ENCODE results near the gene UBE2E1.

Gene UBE2E1

DNA sequence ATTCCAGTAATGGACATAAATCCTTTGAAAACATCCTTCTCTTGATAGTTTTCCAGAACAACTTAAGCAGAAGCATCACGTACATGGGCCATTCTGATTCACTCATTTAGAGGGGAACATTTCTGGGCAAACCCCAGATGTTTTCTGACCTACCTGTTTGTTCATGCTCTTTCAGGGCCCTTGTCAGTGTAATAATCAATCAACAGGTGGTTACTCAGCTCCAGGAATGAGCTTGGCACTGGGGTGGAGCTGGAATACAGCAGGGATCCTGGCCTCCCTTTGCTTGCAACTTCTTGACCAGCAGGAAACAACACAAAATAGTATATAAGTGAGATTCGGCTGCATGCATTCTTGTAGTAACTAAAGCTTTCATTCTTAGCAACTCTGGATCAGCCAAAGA, 9.2 kb upstream of the UBE2E1 start:
- no peak for DNase-seq

DNA sequence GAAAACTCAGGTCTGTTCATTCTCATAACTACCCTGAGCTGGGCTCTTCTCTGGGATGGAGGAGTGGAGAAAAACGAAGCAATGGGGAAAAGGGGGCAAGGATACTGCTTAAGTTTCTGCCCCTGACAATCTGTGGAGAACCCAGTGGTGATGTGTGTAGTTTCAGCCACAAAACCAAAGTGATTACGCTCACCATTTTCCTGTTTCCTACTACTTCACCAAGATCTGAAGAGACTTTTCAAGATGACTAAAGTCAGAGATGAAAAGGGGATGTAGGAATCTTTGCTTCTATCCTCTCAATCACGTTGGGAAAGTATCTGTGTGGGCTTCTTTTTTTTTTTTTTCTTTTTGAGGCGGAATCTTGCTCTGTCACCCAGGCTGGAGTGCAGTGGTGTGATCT, 8.3 kb upstream of the UBE2E1 start:
- no peak for DNase-seq

DNA sequence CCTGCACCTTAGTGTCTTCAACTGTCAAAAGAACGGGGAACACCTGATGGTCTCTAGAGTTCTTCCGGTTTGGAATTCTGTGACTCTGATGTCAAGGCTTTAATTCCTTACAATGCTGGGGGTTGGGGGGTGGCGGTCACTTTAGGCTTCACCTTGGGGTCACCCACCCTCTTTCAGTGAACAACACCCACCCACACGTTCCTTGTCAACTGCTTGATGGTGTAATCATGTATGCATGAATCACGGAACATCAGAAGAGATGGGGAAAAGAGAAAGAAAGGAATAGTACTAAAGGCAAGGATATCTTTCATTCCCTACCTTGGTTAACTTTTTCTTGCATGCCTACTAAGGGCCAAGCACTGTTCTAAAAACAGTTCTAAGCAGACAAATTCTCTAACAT, 7.3 kb upstream of the UBE2E1 start:
- DNase-seq = no peak

DNA sequence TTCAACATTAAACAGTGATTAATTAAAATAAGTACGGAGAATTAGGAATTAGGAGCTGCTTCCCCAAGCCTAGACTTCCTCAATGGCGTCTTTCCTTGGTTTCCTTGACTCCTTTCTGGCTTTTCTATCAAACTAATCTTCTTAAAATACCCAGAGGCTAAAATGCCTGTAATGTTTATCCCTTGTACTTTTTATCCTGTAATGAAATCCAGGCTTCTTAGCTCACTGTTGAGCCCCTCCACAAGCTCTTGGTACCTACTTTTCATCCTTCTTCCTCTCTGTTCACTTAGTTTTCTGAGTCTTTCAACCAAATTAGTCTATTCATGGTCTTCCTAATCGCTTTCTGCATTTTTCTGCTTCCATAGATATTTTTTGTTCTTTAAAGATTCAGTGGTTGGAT, 6.9 kb upstream of the UBE2E1 start:
- no peak for DNase-seq

DNA sequence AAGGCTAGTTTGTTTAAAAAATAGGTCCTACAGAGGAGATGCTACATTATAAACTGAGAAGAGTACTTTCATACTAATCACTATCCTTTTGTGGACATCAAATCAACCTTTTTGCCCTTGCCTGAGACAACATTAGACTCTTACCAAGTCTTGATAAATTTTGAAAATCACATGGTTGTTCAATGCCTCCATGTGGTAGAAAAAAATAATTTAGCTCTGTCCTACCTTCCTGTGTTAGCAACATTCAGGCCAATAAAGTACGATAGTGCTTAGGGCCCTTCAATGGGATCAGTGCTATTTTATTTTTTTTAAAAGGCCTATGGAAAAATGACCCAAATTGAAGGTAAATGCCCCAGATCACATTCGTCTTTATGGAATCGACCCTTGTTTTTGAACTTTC, 5.0 kb upstream of the UBE2E1 start:
- no peak for DNase-seq

DNA sequence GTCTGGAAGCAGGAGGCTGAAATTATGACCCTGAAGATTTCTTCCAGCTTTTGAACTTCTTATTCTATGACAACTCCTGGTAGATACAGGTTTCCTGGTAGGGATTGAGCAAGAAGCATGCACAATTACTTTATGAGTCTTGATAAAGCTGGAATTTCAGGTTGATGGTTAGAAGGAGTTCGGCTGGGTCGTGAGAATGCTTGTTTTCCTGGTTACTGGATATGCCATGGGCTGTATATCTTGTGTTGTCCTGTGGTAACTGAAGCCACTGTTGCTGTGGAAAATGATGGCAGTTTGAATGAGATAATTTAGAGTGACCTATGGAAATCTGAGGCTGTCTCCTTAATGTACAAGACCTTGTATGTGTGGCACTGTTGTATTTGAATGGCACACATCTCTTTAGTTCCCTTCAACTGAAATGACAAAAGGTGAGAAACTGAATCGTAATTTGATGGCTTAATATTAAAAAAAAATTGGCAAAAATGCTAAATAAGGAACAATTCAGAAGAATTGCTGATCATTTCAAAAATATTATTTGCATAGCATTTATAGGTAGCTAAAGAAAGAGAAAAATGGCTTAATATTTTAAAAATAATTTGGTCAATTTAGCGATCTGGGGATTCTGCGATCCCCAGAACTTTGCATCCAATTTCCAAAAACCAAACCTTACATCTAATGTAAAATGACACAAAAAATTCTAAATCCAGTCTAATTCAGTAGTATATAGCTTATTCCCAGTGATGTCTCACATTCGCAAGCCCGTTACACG, 1.1 kb upstream of the UBE2E1 start:
- no peak for DNase-seq

DNA sequence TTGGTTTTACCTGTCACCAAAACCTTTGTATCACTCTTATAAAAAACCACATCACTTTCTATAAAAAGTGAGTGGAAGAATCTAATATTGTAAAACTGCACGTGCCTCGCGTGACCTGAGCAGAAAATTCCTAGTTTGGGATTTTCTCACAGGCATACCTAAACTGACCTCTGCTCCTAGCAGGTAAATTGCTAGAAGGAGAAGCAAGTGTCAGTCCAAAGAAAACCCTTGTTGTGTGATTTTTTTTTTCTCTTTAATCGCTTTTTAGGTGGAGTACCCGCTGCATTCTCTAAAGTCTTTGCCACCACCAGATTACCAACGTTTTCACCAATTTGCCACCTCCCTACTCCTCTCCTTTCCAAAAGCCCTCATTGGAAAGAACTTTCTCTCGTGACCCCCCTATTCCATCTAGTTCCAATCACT, 534 bp upstream of the UBE2E1 start:
- DNase-seq = no peak

DNA sequence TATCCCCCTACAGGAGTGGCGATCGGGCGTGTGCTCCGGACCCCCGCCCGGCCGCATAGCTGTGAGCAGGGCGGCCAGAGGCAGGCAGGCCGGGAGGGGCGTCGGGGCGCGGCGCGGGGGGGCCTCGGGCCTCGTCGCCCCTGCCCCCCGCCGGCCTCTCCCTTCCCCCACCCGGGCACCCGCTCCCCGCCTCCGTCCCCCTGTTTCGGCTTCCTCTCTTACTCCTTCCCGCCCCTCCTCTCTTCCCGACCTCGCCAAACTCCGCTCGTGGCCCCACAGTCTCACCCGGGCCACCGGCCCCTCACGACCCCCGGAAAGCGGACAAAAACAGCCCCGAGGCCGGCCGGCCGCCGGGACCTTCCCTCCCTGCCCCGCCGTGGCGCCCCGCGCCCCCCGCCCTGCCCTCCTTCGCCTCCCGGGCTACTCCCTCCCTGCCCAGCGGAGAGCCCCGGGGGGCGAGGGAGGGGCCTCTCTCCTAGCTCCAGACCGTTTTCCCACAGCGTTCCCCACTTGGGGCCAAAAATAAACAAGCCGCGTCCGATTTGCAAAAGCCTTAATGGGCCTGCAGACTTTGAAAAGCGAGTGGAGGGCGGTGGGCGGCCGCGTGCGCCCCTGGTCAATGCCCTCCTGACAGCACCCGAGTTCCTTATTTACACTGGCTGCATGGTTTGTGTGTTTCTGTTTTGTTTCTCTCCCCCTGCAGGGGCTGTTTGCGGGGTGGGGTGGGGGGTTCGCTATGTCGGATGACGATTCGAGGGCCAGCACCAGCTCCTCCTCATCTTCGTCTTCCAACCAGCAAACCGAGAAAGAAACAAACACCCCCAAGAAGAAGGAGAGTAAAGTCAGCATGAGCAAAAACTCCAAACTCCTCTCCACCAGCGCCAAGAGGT, 1.0 kb downstream of the UBE2E1 start:
- peak; percentile 65 for DNase-seq

DNA sequence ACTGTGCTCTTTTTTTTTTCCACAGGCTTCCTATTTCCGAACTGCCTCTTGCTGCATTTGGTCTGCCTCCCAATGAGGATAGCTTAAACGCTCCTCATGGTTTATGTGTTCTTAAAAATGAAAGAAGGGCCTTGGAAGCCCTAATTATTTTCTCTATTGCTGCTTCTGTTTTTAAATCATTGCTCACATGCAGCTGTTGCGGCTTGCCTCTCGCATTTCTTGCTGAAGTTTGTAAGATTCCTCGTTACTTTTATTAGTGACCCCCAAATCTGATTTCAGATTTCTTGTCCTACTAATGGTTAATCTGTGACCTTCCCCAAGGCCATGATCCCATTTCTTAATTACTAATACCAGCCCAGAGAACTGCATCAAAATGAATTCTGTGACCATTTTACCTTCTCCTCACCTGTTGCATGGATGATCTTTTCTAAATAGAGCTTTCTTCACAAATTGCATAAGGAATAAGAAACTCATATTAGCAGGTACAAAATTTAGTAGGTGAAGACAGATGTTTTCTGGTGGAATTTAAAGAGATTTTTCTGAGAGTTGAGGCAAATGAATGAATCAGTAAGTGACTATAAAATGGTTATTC, 1.8 kb downstream of the UBE2E1 start:
- no peak for DNase-seq

DNA sequence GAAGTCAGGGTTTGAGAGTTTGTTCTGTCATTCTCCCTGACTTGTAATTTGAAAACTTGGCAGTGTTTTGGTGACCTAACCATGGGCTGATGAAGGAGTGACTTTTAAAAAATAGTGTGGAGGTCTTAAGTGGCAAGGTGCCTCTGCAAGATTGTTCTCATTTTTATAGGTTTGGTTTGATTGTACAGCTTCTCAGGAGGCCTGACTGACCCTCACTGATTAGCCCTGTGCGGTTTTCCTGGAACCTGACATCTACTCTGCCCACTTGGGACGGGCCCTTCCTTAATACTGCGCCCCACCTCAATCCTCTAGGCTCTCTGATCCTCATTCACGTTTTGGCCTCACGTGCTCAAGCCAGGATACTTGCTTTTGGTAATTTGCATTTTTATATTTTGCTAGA, 2.8 kb downstream of the UBE2E1 start:
- DNase-seq = no peak

DNA sequence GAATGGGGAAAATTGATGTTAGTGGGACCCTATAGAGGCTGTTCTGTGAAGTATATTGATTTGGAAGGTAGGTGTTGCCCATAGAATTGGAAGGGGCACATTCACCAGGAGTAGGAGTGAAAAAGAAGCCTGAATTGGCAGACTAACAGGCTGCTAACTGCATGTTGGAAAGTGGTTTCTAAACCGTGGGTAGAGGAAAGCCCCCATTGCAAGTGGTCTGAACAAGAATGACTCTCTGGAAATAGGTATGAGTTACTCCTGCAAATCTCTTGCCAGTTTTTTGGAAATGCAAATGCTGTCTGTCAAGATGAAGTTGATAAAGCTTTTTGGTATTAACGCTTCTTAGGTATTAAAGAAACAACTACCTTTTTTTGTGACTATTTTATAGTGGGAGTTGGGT, 3.5 kb downstream of the UBE2E1 start:
- DNase-seq = no peak

DNA sequence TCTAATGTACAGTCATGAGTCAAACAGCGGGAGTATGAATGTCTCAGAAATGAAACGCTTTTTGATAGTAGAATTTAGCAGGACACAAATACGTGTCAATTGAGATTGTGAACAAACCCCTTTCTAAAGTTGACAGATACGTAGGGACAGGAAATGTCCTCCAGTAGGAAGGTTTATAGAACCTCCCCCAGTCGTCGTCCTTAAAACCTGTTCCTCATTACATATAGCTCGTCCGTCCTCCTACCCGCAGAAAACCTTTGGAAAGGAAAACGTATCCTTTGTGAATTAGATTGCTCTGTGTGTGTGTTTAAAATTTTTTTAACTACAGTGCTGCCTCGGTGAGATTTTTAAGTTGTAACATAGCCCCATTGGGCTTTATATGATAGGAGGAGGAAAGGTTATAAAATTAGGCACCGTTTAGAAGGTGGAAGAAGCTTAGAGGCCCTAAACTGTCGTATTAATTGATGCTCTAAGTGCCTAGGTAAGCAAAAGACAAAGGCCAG, 4.1 kb downstream of the UBE2E1 start:
- no peak for DNase-seq

DNA sequence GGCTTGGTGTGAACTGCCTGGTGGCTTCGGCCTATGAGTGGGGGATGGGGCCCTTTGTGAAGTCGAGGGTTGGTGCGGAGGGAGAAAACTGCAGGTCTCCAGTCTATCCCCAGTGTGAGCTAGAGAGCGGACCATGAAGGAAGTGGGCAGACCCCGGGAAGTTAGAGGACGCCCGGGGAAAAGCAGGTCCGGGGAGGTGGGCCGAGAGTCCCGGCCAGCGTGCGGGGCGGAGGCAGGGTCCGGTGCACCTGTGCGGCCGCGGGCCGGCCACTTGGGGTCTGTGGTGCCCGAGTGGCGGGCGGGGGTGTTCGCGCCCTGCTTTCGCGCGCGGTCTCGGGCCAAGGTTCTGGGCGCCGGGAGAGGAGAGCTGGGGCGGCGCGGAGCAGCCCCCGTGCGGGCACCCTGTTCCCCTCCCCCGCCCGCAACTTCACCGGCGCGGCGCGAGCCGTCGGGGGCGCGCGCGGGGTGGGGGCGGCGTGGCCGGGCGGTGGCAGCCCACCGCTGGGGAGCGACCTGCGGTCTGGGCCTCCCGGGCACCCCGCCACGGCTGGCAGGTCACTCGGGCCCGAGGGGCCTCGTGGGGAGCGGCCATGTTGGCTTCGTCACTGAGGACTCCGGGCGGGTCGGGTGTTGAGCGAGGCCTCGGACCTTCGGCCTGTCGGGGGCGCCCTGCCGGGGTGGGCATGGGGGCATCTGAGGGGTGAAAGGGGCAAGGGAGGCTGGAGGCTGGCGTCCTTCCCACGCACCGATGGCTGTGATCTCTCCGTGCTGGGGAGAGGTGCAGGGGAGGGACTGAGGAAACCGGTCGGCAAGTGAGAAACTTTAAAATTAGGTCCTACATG, 4.8 kb downstream of the UBE2E1 start:
- peak; percentile 58 for DNase-seq

DNA sequence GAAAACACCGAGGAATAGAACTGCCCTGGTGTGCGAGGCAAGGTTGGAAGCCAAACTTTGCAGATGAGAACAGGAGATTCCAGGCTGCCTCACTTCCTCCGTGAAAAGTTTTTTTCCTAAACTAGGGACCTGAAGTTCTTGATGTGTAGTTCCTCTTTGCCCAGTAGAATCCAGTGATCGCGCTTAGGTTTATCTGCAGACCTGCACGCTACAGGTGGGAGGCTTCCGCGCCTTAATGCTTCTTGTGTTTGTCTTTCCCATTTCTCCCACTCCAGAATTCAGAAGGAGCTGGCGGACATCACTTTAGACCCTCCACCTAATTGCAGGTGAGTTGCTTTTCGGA, 5.4 kb downstream of the UBE2E1 start:
- DNase-seq = no peak

DNA sequence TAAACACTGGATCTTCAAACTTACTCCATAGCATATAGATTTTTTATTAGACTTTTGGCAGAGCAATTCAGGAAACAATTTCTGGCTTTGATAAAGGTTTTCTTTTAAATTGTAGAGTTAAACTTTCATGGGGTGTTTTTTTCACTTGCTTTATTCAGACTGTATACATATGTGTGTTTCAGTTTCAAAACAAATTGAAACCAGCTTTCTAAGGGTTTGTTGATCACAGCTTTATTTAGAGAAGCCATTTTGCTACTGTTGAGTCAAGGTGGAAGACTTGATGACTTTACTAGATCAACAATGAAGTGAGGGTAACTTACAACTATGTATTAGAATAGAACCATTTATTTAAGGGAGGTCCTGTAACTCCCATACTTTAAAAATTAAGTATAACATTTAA, 6.2 kb downstream of the UBE2E1 start:
- DNase-seq = no peak

DNA sequence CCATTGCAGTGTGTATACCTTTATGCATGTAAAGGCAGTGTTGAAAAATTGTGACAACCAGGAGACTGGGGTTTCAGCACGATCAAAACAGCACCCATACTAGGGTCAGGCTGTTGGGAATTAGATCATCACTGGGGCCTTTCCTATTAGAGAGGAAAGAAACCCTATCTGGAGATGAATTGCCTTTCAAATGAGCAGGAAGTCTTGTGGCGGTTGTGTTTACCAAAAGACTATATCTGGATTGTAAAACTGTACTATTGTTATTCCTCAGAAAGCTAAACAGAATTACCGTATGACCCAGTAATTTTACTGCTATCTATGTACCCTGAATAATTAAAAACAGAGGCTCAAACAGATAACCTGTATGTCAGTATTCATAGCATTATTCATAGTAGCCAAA, 10.1 kb downstream of the UBE2E1 start:
- no peak for DNase-seq

DNA sequence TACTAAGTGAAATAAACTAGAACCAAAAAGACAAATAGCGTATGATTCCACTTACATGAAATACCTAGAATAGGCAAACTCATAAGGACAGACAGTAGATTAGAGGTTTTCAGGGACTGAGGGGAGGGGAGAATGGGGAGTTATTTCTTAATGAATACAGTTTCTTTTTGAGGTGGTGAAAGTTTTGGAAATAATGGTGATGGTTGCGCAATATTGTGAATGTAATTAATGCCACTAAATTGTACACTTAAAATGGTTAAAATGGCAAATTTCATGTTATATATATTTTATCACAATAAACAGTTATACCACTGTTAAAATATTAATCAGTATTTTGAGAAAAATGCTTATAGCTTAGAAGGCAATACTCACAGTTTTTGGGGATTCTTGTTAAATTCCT, 11.0 kb downstream of the UBE2E1 start:
- DNase-seq = no peak

DNA sequence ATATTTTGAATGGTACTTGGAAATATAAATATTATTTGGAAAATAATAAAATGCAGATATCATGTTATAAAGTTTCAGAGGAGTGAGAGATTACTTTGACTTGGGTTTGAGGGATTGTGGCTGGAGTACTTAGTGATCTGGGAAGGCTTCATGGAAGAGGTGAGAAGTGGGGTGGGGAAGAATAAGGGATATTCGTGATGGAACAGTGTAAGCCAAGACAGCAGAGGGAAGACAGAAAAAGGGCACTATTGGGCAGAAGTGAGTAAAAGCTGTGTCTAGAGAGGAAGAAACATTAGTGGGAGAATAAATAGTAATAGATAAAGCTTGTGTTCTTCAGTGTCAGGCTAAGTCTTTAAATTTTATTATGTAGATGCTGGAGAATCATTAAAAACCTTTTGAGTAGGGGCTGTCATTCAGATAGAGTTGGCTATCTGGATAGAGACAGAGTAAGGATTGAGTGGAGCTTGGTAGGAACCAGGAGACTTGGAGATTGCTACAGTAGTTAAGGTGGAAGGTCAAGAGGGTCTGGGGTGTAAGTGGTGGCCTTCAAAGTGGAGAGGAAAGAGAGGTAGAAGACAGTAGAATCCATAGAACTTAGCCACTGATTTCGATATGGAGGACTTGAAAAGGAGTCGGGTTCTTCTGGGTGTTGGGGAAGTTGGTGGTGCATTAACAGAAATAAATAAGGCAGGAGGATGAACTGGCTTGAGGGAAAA, 11.9 kb downstream of the UBE2E1 start:
- DNase-seq = no peak

DNA sequence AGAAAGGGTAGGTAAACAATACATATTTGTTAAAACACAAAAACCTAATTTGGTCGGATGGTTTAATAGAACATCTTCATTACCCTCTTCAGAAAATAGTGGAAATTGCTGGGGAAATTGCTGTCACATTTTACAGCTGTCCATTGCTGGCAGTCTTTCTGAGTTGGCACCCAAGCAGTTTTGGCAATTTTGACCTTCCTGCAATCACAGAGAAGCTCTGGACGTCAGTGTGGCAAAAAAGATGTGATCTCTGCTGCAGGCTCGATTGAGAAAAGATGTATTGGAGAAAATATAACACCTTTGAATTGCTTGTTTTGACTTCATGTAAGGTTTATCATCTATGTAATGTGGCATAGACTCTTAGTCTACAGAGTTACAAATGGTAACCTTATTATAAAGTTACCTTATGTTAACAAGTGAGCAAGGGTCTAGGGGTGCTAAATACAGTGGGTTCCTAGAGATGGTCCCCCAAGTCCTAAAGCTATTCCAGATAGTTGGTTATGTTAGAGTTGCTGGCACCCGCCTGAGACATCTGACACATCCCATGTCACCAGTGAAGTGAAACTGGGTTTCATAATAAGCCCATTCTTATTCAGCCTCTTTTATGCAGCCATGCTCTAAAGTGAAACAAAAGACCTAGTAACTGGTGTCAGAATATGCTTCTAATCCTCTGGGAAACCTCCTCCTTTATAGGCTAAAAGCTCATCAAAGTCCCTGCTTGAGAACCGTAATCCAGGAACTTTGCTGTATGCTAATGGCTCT, 14.0 kb downstream of the UBE2E1 start:
- DNase-seq = no peak

DNA sequence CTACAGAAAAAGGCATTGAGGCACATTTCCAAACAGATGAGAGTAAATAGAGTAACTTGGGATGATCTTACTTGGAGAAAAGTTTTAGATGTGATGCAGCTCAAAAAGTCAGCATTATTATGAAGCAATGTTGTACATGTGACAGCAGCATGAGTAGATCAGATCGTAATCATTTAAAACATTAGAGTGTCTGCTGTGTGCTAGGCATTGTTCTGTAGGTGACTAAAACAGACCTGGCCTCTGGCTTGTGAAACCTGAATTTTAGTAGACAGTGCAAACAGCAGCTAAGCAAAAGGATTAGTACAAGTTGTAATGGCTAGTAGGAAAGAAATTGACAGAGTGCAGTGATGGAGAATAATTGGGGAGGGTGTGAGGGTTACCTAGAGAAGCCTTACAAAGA, 15.1 kb downstream of the UBE2E1 start:
- no peak for DNase-seq

DNA sequence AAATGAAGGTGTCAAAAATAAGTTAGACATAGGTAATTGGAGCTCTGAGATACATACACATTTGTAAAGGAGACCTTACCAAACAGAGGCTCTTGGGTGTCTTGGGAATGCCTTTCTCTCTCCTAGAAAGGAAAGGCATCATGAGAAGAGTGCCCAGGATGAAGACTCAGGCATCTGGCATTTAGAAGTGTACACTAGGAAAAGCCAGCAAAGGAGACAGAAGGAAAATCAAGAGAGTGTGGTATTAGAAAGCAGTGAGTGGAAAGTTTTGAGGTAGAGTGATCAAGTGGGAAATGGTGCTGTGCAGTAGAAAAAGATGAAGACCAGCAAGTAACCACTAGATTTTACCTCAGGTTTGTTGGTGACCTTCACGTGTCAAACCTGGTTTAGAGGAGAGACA, 16.1 kb downstream of the UBE2E1 start:
- DNase-seq = no peak

Measured in right hindlimb (tissue), 1 donor.